ENCODE data around the gene SALL3. TPM values are rescaled to one million over a fixed set of nuclear protein-coding genes. Genes with fewer than 3 reads are reported as not detected.

SALL3 gene
- total RNA-seq, 1 donor from 2014 or later: 2.1 TPM

DNA sequence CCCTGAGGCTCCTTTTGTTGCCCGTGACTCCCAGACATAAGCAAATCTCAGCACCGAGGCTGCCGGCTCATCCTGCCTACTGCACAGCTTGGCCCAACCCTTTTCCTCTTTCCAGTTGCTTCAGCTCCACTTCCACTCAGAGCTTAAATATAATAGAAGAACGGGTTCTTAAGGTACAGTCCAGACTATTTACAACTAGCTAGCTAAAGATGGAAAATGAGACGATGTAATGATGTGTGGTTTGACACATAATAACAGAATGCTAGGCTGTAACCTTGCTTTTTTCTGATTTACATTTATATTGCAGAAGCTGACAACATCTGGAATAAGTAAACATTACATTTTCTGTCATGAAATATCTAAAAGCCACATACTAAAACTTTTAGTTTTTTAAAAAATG, 62.7 kb downstream of the SALL3 start:
- H3K4me3 ChIP-seq (ENCODE audit: low read depth, low read length): no peak overlapping the region
- TF ChIP-seq, protein P1, sequence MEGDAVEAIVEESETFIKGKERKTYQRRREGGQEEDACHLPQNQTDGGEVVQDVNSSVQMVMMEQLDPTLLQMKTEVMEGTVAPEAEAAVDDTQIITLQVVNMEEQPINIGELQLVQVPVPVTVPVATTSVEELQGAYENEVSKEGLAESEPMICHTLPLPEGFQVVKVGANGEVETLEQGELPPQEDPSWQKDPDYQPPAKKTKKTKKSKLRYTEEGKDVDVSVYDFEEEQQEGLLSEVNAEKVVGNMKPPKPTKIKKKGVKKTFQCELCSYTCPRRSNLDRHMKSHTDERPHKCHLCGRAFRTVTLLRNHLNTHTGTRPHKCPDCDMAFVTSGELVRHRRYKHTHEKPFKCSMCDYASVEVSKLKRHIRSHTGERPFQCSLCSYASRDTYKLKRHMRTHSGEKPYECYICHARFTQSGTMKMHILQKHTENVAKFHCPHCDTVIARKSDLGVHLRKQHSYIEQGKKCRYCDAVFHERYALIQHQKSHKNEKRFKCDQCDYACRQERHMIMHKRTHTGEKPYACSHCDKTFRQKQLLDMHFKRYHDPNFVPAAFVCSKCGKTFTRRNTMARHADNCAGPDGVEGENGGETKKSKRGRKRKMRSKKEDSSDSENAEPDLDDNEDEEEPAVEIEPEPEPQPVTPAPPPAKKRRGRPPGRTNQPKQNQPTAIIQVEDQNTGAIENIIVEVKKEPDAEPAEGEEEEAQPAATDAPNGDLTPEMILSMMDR (IDR thresholded peaks at IDR 0.05; ENCODE audit: insufficient read depth, low read length, poor library complexity, severe bottlenecking): no peak
- peaks cover 6% of the 10 kb centered on the region for H3K27me3 ChIP-seq (ENCODE audit: control insufficient read depth, insufficient read depth, low read length)
- no peaks in the 10 kb centered on the region for H3K36me3 ChIP-seq (ENCODE audit: control insufficient read depth, insufficient read depth, low read length)
- no peak for DNase-seq (ENCODE audit: low read depth)

- peaks cover 6% of the 10 kb centered on the region for H3K27me3 ChIP-seq (ENCODE audit: control insufficient read depth, insufficient read depth, low read length)
- H3K36me3 ChIP-seq (ENCODE audit: control insufficient read depth, insufficient read depth, low read length): no peaks in the 10 kb centered on the region
- no peak for DNase-seq (ENCODE audit: low read depth)
- no peak overlapping the region for H3K4me3 ChIP-seq (ENCODE audit: low read depth, low read length)
- TF ChIP-seq, protein P1 (IDR thresholded peaks at IDR 0.05; ENCODE audit: insufficient read depth, low read length, poor library complexity, severe bottlenecking): no peak
Observed at GRCh38 chr18:79043288-79043687, 63.7 kb downstream of the SALL3 start.

- H3K4me3 ChIP-seq (ENCODE audit: low read depth, low read length): no peak overlapping the region
- H3K27me3 ChIP-seq (ENCODE audit: control insufficient read depth, insufficient read depth, low read length): peaks cover 6% of the 10 kb centered on the region
- DNase-seq (ENCODE audit: low read depth): no peak
- no peaks in the 10 kb centered on the region for H3K36me3 ChIP-seq (ENCODE audit: control insufficient read depth, insufficient read depth, low read length)
- TF ChIP-seq, protein P1 (IDR thresholded peaks at IDR 0.05; ENCODE audit: insufficient read depth, low read length, poor library complexity, severe bottlenecking): no peak
Observed at GRCh38 chr18:79046522-79046921, 66.9 kb downstream of the SALL3 start.

GRCh38 chr18:79047556-79048244, 68.1 kb downstream of the SALL3 start:
- TF ChIP-seq, protein P1 (IDR thresholded peaks at IDR 0.05; ENCODE audit: insufficient read depth, low read length, poor library complexity, severe bottlenecking): no peak
- Histone ChIP-seq H3K27me3 (ENCODE audit: control insufficient read depth, insufficient read depth, low read length) (peaks cover 6% of the 10 kb centered on the region), H3K4me3 (ENCODE audit: low read depth, low read length) (no peak overlapping the region), H3K36me3 (ENCODE audit: control insufficient read depth, insufficient read depth, low read length) (no peaks in the 10 kb centered on the region)
- DNase-seq (ENCODE audit: low read depth): no peak

- TF ChIP-seq, protein P1 (IDR thresholded peaks at IDR 0.05; ENCODE audit: insufficient read depth, low read length, poor library complexity, severe bottlenecking): no peak
- H3K4me3 ChIP-seq (ENCODE audit: low read depth, low read length): no peak overlapping the region
- H3K36me3 ChIP-seq (ENCODE audit: control insufficient read depth, insufficient read depth, low read length): no peaks in the 10 kb centered on the region
- H3K27me3 ChIP-seq (ENCODE audit: control insufficient read depth, insufficient read depth, low read length): peaks cover 6% of the 10 kb centered on the region
- no peak for DNase-seq (ENCODE audit: low read depth)
Observed at GRCh38 chr18:79048245-79048632, 68.6 kb downstream of the SALL3 start.

- Histone ChIP-seq H3K36me3 (ENCODE audit: control insufficient read depth, insufficient read depth, low read length) (no peaks in the 10 kb centered on the region), H3K27me3 (ENCODE audit: control insufficient read depth, insufficient read depth, low read length) (peaks cover 6% of the 10 kb centered on the region), H3K4me3 (ENCODE audit: low read depth, low read length) (no peak overlapping the region)
- TF ChIP-seq, protein P1 (IDR thresholded peaks at IDR 0.05; ENCODE audit: insufficient read depth, low read length, poor library complexity, severe bottlenecking): no peak
- no peak for DNase-seq (ENCODE audit: low read depth)
Observed at GRCh38 chr18:79049506-79049905, 69.9 kb downstream of the SALL3 start.
